Fibroblast of the aortic adventitia (primary cell): ENCODE data around the gene TAS2R14. TPM values are rescaled to one million over a fixed set of nuclear protein-coding genes. Genes with fewer than 3 reads are reported as not detected.

ENCODE experiments used
- DNase-seq: peaks from one replicate; pipeline ENCODE4 v3.0.0-alpha.2; 2010; ENCODE audit warnings: low read depth
- H3K4me3 ChIP-seq: 2 replicates; pipeline ENCODE4 v1.5.1; 2011; ENCODE audit warnings: low read depth, mild to moderate bottlenecking, control low read depth, low read length, moderate library complexity
- total RNA-seq: library from RNA; depleted of rRNA; stranded (reverse); fragments of >200 nt; gene quantifications from 2 replicates; pipeline ENCODE4 v1.2.3, GENCODE V29; 2012; ENCODE audit warnings: low replicate concordance
- TF ChIP-seq, protein P1 (sequence below): IDR thresholded peaks from 2 replicates; pipeline ENCODE4 v1.5.1; 2011; ENCODE audit warnings: mild to moderate bottlenecking, low read length, control low read depth, inconsistent platforms; ENCODE audit not compliant: insufficient read depth

TAS2R14 gene, protein sequence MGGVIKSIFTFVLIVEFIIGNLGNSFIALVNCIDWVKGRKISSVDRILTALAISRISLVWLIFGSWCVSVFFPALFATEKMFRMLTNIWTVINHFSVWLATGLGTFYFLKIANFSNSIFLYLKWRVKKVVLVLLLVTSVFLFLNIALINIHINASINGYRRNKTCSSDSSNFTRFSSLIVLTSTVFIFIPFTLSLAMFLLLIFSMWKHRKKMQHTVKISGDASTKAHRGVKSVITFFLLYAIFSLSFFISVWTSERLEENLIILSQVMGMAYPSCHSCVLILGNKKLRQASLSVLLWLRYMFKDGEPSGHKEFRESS
- 4.1 and 5.2 TPM in 2 replicates for total RNA-seq

DNA sequence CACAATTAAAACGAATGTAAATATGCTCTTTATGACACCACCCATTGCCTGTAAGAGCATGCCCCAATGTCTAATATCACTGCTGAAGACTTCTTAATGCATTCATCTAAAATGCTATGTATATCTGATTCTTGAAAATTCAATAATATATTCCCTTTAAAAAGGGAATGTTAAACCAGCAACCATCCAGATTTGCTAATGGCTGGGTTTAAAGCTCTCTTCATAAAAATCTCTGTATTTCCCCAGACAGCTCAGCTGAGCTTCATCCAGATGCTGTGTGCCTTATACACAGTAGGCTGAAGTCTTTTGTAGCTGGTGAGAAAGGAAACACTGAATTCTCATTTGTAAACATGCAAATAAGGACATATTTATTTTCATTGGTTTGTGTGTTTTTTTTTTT is at the start of gene TAS2R14:
Gene TAS2R14 (minus strand): TSS at position 101 of the 400 bp plus-strand sequence. CDS start 56 bp downstream, at position 45.
- DNase-seq: no peak
- TF ChIP-seq, protein P1, sequence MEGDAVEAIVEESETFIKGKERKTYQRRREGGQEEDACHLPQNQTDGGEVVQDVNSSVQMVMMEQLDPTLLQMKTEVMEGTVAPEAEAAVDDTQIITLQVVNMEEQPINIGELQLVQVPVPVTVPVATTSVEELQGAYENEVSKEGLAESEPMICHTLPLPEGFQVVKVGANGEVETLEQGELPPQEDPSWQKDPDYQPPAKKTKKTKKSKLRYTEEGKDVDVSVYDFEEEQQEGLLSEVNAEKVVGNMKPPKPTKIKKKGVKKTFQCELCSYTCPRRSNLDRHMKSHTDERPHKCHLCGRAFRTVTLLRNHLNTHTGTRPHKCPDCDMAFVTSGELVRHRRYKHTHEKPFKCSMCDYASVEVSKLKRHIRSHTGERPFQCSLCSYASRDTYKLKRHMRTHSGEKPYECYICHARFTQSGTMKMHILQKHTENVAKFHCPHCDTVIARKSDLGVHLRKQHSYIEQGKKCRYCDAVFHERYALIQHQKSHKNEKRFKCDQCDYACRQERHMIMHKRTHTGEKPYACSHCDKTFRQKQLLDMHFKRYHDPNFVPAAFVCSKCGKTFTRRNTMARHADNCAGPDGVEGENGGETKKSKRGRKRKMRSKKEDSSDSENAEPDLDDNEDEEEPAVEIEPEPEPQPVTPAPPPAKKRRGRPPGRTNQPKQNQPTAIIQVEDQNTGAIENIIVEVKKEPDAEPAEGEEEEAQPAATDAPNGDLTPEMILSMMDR: no peak
- H3K4me3 ChIP-seq: no peak within 1 kb of the TSS

DNA sequence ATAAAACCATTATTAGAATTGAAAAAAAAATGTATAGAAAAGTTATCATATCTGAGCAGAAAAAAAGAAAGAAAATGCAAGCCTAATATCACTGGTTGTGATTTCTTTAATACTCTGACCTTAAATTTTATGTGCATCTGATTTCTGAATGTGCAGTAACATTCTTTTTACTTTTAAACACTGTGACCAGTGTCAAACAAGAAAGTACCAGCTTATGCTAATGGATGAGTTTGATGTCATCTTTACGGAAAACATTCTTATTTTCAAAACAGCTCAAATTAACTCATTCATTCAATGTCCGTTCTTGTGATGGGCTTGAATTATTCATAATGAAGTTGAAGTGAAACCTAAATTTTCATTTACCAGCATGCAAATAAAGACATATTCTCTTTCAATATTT is 47.7 kb upstream of the TAS2R14 start, which contains the start of gene TAS2R50:
Gene TAS2R50 (minus strand): TSS at position 101 of the 400 bp plus-strand sequence. CDS start 52 bp downstream, at position 49.
- DNase-seq: no peak
- H3K4me3 ChIP-seq: no peak within 1 kb of the TSS
- TF ChIP-seq, protein P1: no peak

DNA sequence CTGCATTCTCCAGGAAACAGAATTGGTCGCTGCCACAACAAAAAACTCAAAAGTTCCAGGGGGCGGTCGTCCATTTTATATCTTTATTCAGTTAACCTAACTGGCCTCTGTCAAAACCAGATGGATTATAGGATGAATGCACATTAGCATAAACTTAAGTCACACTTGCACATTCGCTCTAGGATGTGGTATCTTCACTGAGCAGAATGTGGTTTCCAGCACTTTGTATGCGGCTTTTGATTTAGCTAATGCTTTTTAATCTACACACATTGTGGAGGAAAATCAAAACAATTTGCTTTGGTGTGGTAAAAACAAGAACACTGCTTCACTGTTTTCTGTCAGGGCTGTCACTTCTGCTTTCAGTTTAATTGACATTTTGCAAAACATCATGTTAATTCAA is 43.2 kb upstream of the TAS2R14 start:
- TF ChIP-seq, protein P1: no peak
- no peak for DNase-seq
- no peak overlapping the region for H3K4me3 ChIP-seq

DNA sequence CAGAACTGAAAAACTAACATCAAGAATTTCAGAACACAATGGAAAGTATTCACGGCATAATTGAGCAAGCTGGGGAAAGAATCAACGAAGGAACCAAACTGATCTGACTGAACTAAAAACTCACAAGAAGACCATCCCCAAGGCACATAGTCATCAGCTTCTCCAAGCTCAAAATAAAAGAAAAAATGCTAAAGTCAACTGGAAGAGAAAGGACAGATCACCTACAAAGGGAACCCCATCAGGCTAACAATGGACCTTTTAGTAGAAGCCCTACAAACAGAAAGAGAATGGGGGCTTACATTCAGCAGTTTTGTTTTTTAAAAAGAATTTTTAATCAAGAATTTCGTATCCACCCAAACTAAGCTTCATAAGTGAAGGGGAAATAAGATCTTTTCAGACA is 35.9 kb upstream of the TAS2R14 start:
- no peak overlapping the region for H3K4me3 ChIP-seq
- TF ChIP-seq, protein P1: no peak
- no peak for DNase-seq

DNA sequence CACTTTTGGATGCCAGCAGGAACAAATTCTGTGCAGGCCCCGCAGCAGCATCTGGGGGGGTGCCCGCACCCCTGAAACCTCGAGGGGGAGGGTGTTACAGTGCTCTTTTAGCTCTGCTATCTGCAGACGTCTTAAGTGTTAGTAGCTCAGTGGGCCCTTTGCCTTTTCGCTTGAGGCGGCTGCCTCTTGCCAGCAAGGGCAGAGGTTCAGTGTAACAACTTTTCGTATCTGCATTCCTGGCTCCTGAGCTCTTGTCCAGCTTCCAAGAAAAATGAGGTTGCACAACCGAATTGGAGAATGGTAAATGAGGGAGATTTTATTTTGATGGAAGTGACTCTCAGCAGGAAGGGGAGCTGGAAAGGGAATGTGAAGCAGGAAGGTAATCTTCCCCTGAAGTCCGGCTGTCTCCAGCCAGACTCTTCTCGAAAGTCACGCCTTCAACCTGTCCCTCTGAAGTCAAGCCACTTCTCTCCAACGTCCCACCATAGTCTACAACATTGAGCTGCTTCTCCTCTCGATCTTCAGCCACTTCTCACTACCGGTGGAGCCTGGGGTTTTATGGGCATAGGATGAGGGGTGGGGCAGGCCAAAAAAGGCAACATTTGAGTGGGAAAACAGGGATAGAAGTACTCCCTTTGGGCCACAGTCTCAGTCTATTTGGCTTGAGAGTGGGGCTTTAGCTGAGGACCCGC is 29.8 kb upstream of the TAS2R14 start:
- DNase-seq: peak; percentile 93
- TF ChIP-seq, protein P1: no peak
- H3K4me3 ChIP-seq: no peak overlapping the region

DNA sequence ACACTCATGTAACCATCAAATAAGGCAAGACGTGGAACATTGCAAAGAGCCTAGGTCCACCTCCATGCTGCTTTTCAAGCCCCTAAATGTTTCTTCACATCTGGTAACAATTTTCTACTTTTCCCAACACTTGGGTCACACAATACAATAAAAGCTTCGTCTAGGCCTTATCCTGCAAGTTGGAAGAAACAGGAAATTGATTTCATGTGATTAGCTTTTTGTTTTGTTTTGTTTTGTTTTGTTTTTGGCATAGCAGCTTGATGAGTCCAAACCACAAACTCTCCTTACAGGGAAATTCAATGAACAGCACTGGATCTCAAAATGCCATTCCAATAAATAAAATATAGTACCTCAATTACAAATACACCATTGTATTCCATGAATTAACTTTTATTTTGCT is 28.3 kb upstream of the TAS2R14 start:
- DNase-seq: peak; percentile 69
- H3K4me3 ChIP-seq: no peak overlapping the region
- TF ChIP-seq, protein P1: no peak
